Endothelial cell of umbilical vein (primary cell): ENCODE measurements around the gene MED14. TPM values are rescaled to one million over a fixed set of nuclear protein-coding genes. Genes with fewer than 3 reads are reported as not detected.

ENCODE experiments used
- BruUV-seq: library from RNA; stranded (reverse); fragments of 400-500 nt; replicated peaks from 2 replicates; lab custom pipeline; 2021; lab: Mats Ljungman, UMichigan
- CTCF ChIA-PET: fragments of 300-600, 350-600 bp; sonication (Branson Sonifier 250); formaldehyde crosslinking; loops from one replicate; lab custom pipeline; 2021; ENCODE audit warnings: antibody characterized with exemption, inconsistent platforms; lab: Charles Lee
- POLR2A ChIA-PET: fragments of 300-600, 350-600 bp; sonication (Branson Sonifier 250); formaldehyde crosslinking; loops from one replicate; lab custom pipeline; 2021; ENCODE audit warnings: antibody characterized with exemption, inconsistent platforms; lab: Charles Lee
- DNase-seq: peaks from one replicate; pipeline ENCODE4 v3.0.0-alpha.2; 2011; ENCODE audit warnings: low read depth, low spot score
- FAIRE-seq: peaks from 2 replicates; lab custom pipeline; 2011; peaks lifted over from hg19 to GRCh38; lab: Jason Lieb, UNC
- H2AFZ ChIP-seq: 2 replicates; pipeline ENCODE4 v1.6.0; 2012; ENCODE audit warnings: low read depth, low read length, control low read depth, inconsistent platforms
- H3K27ac ChIP-seq: 2 replicates; pipeline ENCODE4 v1.5.1; 2011; ENCODE audit warnings: low read depth, mild to moderate bottlenecking, control low read depth, low read length, moderate library complexity; ENCODE audit not compliant: insufficient read depth
- H3K27me3 ChIP-seq, 2 experiments: 2 replicates each; pipeline versions ENCODE4 v1.6.0 to v1.6.1; 2011; ENCODE audit warnings: low read length in 2 of 2, mixed read lengths in 1 of 2; ENCODE audit not compliant: control insufficient read depth in 2 of 2, insufficient read depth in 2 of 2
- H3K36me3 ChIP-seq, 2 experiments: 2 replicates in 1 of 2; 3 replicates in 1 of 2; pipeline ENCODE4 v1.5.1; 2011; ENCODE audit warnings: low read length in 2 of 2, mild to moderate bottlenecking in 1 of 2, moderate library complexity in 1 of 2; ENCODE audit not compliant: control insufficient read depth in 2 of 2, insufficient read depth in 2 of 2; ENCODE audit errors: extremely low read depth in 1 of 2
- H3K4me1 ChIP-seq: 3 replicates; pipeline ENCODE4 v1.5.1; 2011; ENCODE audit warnings: mild to moderate bottlenecking, low read length; ENCODE audit not compliant: control insufficient read depth, insufficient read depth; ENCODE audit errors: extremely low read depth
- H3K4me2 ChIP-seq: 2 replicates; pipeline ENCODE4 v1.6.1; 2011; ENCODE audit warnings: low read length, control low read depth, mixed read lengths; ENCODE audit not compliant: insufficient read depth
- H3K4me3 ChIP-seq, 3 experiments: fragments of 200-600 bp in 1 of 3; sonication (generic), shearing (Covaris generic) in 1 of 3; replicated peaks in 1 of 3; 2 replicates each; pipeline ENCODE4 v1.5.1; 2011 to 2016; ENCODE audit warnings: control low read depth in 3 of 3, low read length in 3 of 3, mild to moderate bottlenecking in 2 of 3, inconsistent platforms in 1 of 3, low read depth in 1 of 3, moderate library complexity in 1 of 3; ENCODE audit not compliant: insufficient read depth in 1 of 3
- H3K79me2 ChIP-seq: 2 replicates; pipeline ENCODE4 v1.6.0; 2012; ENCODE audit warnings: low read length, inconsistent platforms; ENCODE audit not compliant: control insufficient read depth, insufficient read depth
- H3K9ac ChIP-seq: replicated peaks from 2 replicates; pipeline ENCODE3; 2011; ENCODE audit warnings: low read length, control low read depth; ENCODE audit not compliant: insufficient read depth; ENCODE audit errors: extremely low read depth
- H3K9me1 ChIP-seq: replicated peaks from 3 replicates; pipeline ENCODE4 v1.6.0; 2011; ENCODE audit warnings: mild to moderate bottlenecking, low read length; ENCODE audit not compliant: control insufficient read depth, insufficient read depth; ENCODE audit errors: extremely low read depth
- H3K9me3 ChIP-seq: replicated peaks from 2 replicates; pipeline ENCODE4 v1.5.1; 2012; ENCODE audit warnings: low read length, inconsistent platforms; ENCODE audit not compliant: control insufficient read depth, insufficient read depth
- H4K20me1 ChIP-seq: replicated peaks from 2 replicates; pipeline ENCODE3; 2011; ENCODE audit warnings: mild to moderate bottlenecking, low read length; ENCODE audit not compliant: control insufficient read depth, insufficient read depth; ENCODE audit errors: extremely low read depth
- EZH2 ChIP-seq: IDR thresholded peaks from 2 replicates; pipeline ENCODE4 v1.6.1; 2012; ENCODE audit warnings: borderline replicate concordance, low read depth, mild to moderate bottlenecking, moderate library complexity, low read length, inconsistent platforms; ENCODE audit not compliant: severe bottlenecking
- FOS ChIP-seq: IDR thresholded peaks from 2 replicates; pipeline ENCODE4 v1.6.1; 2011; ENCODE audit warnings: mild to moderate bottlenecking, low read length, moderate library complexity, borderline replicate concordance; ENCODE audit not compliant: insufficient read depth
- GATA2 ChIP-seq: IDR thresholded peaks from 2 replicates; pipeline ENCODE4 v1.7.0; 2011; ENCODE audit warnings: low read depth, mild to moderate bottlenecking, moderate library complexity, mixed read lengths, low read length; ENCODE audit not compliant: insufficient read length, insufficient read depth
- JUN ChIP-seq: IDR thresholded peaks from 2 replicates; pipeline ENCODE4 v1.6.1; 2011; ENCODE audit warnings: borderline replicate concordance, low read depth; ENCODE audit not compliant: insufficient read length, insufficient read depth
- MYC ChIP-seq: IDR thresholded peaks from one replicate; pipeline ENCODE4 v1.6.1; 2011; ENCODE audit warnings: mild to moderate bottlenecking, low read depth, low read length
- POLR2A ChIP-seq: IDR thresholded peaks from 2 replicates; pipeline ENCODE4 v1.6.1; 2012; ENCODE audit warnings: low read depth, mild to moderate bottlenecking, control low read depth, low read length
- POLR2AphosphoS5 ChIP-seq: IDR thresholded peaks from 2 replicates; pipeline ENCODE4 v1.6.1; 2012; ENCODE audit warnings: low read depth, mild to moderate bottlenecking, control low read depth, low read length, moderate library complexity; ENCODE audit not compliant: insufficient read depth
- dilution Hi-C: fragments of 300-500 bp; cut with MboI; formaldehyde crosslinking; loops from one replicate; pipeline ENCODE4 v1.15.0; 2019; ENCODE audit warnings: low sequenced_read_pairs; ENCODE audit not compliant: extremely low pct_ligation_motif_present
- intact Hi-C: fragments of 100-400 bp; cut with micrococcal nuclease; formaldehyde crosslinking; loops from one replicate; pipeline ENCODE4 v1.10.0; 2022
- polyA plus RNA-seq, 4 experiments: library from polyadenylated mRNA; depleted of rRNA in 3 of 4; stranded (reverse) in 3 of 4; unstranded in 1 of 4; fragments of >200 nt; gene quantifications; 2 replicates each; pipeline versions ENCODE4 v1.2.1 to v1.2.3, GENCODE V29; 2011 to 2012; ENCODE audit warnings: missing spikeins in 1 of 4
- total RNA-seq: library from RNA; stranded (reverse); gene quantifications from 2 replicates; pipeline ENCODE4 v1.2.3, GENCODE V29; 2021
- TF ChIP-seq, protein P1 (sequence below): IDR thresholded peaks from 2 replicates; pipeline ENCODE4 v1.6.1; 2011; ENCODE audit not compliant: insufficient read depth, insufficient read length
- TF ChIP-seq, protein P2 (sequence below), 2 donors: IDR thresholded peaks; 1 replicate in 1 of 2; 2 replicates in 1 of 2; pipeline ENCODE4 v1.5.1; 2011; ENCODE audit warnings: low read length in 2 of 2, mild to moderate bottlenecking in 2 of 2, moderate library complexity in 2 of 2, control low read depth in 1 of 2, inconsistent platforms in 1 of 2, low read depth in 1 of 2; ENCODE audit not compliant: insufficient read depth in 1 of 2; ENCODE audit errors: extremely low read depth in 1 of 2

MED14 gene
- total and polyA plus RNA-seq, 2 donors (not counting 3 experiments of a cell fraction or from before 2014, with no cell fraction given): 25.6 to 55.8 TPM

DNA sequence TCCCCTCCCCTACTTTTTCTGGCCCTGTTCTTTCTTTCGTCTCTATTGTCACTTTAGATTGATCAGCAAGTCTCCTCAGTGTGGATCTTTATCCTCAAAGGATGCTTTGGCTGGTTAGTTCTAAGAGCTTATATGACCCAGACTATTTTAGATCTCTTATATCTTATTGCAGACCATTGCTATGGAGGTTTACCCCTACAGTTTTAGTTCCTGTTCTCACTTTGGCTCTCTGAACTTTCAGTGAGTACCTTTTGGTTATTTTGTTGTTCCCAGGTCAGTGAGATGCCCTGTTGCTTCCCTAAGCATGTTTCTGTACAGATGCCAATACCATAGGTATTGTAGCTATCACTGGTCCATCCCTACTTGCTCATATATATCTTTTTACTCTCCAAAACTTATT lies 24.0 kb upstream of the MED14 start:
- Histone ChIP-seq H3K4me1 (no peaks in the 10 kb centered on the region), H2AFZ (no peak overlapping the region), H3K36me3 (no peaks in the 10 kb centered on the region), H3K4me3 (no peak overlapping the region), H3K79me2 (no peaks in the 10 kb centered on the region), H3K9me1 (no peaks in the 10 kb centered on the region), H3K9ac (no peak overlapping the region), H4K20me1 (no peaks in the 10 kb centered on the region), H3K4me2 (no peak overlapping the region), H3K27me3 (no peaks in the 10 kb centered on the region), H3K9me3 (no peaks in the 10 kb centered on the region), H3K27ac (no peak overlapping the region)
- CTCF ChIA-PET: no interaction called here
- DNase-seq: no peak
- BruUV-seq: no TSS peak
- TF ChIP-seq, protein P1, sequence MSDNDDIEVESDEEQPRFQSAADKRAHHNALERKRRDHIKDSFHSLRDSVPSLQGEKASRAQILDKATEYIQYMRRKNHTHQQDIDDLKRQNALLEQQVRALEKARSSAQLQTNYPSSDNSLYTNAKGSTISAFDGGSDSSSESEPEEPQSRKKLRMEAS: no peak
- TF ChIP-seq, protein P2, sequence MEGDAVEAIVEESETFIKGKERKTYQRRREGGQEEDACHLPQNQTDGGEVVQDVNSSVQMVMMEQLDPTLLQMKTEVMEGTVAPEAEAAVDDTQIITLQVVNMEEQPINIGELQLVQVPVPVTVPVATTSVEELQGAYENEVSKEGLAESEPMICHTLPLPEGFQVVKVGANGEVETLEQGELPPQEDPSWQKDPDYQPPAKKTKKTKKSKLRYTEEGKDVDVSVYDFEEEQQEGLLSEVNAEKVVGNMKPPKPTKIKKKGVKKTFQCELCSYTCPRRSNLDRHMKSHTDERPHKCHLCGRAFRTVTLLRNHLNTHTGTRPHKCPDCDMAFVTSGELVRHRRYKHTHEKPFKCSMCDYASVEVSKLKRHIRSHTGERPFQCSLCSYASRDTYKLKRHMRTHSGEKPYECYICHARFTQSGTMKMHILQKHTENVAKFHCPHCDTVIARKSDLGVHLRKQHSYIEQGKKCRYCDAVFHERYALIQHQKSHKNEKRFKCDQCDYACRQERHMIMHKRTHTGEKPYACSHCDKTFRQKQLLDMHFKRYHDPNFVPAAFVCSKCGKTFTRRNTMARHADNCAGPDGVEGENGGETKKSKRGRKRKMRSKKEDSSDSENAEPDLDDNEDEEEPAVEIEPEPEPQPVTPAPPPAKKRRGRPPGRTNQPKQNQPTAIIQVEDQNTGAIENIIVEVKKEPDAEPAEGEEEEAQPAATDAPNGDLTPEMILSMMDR (IDR thresholded peaks at IDR 0.05; ENCODE audit: extremely low read depth in 1 of 2, insufficient read depth in 1 of 2, low read depth in 1 of 2, low read length in 2 of 2): no peak
- TF ChIP-seq JUN: no peak
- TF ChIP-seq MYC: no peak
- no peak for TF ChIP-seq FOS
- no peak for TF ChIP-seq POLR2AphosphoS5
- no peak for TF ChIP-seq EZH2
- TF ChIP-seq POLR2A: no peak
- TF ChIP-seq GATA2: no peak
- no peak for FAIRE-seq
- dilution Hi-C loops (no loop called here), intact Hi-C loops (no loop called here)
- POLR2A ChIA-PET: no interaction called here
